Measurements from ENCODE around the gene BBOX1.
"Not testable (repeated sequence)": the region's sequence is repeated elsewhere in the genome, so short reads cannot be mapped to it uniquely, and the experiment has no call there.

BBOX1 gene

DNA sequence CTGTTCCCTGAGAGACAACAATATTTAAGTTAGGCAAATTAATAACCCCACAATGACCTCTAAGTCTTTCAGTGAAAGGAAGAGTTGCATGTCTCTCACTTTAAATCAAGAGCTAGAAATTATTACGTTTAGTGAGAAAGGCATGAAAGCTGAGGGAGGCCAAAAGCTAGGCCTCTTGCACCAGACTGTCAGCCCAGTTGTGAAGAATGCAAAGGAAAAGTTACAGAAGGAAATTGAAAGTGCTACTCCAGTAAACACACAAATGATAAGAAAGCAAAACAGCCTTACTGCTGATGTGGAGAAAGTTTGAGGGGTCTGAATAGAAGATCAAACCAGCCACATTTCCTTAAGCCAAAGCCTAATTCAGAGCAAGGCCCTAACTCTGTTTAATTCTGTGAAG is 45.0 kb downstream of the BBOX1 start:
- DNase-seq: no peak

DNA sequence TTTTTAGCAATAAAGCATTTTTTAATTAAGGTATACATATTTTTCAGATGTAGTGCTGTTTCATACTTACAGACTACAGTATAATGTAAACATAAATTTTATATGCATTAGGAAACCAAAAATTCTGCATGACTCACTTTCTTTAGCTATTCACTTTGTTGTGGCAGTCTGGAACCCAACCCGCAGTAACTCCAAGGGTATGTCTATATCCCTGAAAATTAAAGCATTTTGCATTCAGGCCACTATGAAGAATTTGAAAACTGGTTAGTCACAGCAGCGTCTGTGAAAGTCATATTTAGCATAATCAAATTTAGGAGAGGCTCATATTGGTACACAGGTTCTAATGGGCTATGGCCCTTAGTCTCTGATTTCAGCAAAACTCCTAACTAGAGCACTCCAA is 46.8 kb downstream of the BBOX1 start:
- DNase-seq: no peak

DNA sequence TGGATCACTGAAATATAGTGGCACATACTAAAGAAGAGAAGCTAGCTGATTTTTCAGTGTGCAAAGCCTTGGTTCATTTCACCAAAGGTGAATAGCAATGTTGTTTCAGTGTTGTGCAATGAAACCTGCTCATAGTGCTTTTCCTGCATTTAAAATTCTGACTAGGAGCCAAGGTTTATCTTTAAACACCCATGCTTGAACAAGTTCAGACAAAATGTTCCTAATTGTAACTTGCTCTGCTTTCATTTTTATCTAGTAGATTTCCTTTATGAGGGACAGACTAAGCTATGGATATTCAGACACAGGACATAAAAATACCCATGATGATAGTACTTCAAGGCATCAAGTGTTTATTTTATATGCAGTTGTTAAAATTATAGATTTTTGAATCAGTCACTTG is 47.7 kb downstream of the BBOX1 start:
- no peak for DNase-seq

DNA sequence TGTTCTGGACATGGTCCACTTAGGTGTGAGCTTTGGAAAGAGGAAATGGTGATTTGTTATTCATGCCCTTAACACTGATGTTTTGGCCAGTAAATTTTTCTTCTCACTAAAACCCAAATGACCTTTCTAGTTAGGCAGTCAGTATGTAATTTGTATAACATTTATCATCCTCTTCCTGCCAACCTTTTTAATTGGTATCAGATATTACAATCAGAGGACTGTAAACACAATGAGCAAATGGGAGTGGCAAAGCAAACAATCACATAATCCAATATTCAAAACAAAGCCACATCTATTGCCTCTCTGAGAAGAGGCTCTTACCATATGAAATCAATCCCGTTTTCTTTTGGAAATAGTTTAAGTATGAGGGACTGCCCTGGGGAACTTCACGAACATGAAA is 49.1 kb downstream of the BBOX1 start:
- no peak for DNase-seq

DNA sequence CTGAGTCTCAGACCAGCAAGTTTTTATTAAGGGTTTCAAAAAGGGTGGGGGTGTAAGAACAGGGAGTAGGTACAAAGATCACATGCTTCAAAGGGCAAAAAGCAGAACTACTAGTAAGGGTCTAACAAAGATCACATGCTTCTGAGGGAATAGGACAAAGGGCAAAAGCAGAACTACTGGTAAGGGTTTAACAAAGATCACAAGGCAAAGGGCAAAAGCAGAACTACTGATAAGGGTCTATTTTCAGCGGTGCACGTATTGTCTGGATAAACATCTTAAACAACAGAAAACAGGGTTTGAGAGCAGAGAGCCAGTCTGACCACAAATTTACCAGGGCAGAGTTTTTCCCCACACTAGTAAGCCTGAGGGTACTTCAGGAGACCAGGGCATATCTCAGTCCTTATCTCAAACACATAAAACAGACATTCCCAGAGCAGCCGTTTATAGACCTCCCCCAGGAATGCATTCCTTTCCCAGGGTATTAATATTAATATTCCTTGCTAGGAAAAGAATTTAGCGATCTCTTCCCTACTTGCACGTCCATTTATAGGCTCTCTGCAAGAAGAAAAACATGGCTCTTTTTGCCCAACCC is 49.8 kb downstream of the BBOX1 start:
- DNase-seq: not testable (repeated sequence)

GRCh38 chr11:27094120-27094519 is 53.5 kb downstream of the BBOX1 start:
- DNase-seq: no peak

GRCh38 chr11:27095059-27095458 is 54.4 kb downstream of the BBOX1 start:
- no peak for DNase-seq

GRCh38 chr11:27095887-27096286 is 55.3 kb downstream of the BBOX1 start:
- DNase-seq: no peak

- no peak for DNase-seq
Measured at GRCh38 chr11:27097551-27097950, 56.9 kb downstream of the BBOX1 start.

DNA sequence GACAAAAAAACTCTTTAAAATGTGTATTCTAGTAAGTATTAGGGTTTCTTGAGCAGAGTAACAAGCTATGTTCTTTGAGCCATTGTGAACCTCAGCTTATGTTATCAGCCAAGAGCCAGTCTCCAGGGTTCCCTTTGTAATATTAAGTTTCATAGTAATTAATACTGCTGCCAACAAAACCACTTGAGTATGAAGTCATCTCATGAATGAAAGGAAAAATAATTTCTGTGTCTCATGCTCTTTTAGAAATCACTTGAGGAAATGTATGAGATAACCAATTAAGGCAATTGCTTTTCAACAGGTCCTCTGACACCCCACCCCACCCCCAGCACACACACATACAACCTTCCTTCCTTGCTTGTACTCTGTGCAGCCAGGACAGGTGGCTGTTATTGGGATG is 59.9 kb downstream of the BBOX1 start:
- no peak for DNase-seq

- DNase-seq: no peak
Measured at GRCh38 chr11:27107548-27107947, 66.9 kb downstream of the BBOX1 start.

DNA sequence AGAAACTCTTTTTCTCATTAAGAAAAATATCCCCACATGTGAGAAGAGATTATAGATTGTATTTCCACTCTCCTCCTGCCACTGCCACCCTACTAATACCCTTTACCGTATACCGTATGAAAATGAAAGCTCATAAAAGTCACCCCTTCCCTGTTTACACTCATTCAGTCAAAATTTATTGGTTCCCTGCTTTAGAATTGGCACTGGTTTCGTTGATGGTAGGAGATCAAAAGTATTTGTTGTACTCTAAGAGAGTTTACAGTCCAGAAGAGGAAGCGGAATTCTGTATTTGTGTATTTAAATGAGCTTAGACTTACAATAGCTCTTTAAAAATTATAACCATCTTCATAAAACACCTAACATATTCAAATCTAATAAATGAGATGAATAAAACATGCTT is 68.2 kb downstream of the BBOX1 start:
- no peak for DNase-seq

DNA sequence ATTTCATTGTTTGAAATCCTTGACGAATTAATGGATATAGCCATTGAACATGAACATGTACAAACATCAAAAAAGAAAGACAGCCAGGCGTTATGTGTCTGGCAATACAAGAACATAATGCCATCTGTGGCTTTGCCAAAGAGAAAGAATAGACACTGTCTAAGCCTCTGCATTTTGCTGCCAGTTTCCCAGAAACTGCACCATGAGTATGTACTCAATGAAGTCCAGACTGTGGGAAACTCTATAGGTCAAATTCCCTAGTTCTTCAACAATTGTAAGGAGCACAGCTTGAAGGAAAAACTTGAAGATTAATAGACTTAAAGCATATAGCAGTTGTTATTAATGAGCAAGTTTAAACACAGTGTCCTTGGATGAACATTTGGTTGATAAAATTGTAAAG is 71.3 kb downstream of the BBOX1 start:
- DNase-seq: no peak

DNA sequence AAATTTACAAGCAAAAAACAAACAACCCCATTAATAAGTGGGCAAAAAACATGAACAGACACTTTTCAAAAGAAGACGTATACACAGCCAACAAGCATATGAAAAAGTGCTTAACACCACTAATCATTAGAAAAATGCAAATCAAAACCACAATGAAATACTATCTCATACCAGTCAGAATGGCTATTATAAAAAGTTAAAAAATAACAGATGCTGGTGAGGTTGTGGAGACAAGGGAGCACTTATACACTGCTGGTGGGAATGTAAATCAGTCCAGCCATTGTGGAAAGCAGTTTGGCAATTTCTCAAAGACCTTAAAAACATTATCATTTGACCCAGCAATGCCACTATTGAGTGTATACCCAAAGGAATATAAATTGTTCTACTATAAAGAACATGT is 72.3 kb downstream of the BBOX1 start:
- DNase-seq: no peak

DNA sequence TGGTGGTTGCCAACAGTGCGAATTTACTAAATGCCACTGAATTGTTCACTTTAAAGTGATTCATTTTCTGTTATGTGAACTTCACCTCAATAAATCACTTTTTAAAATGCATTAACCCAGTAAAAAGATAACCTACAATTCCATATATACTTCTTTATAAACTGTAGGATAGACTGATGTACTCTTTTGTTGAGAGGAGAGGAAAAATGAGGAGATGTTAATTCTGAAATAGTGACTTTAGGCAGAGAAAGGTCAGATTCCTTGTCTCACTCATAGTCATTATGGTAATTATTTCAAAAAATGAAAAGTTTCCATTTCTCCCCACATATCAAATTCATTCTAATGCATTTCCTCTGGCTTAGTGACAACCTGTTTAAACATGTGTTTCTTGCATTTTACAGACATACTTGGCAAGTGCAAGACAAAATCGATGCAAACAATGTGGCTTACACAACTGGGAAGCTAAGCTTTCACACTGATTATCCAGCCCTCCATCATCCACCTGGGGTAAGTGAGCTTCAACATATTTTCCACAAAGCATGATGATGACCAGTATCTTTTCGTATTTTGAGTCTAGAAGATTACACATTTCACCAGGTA is 74.5 kb downstream of the BBOX1 start:
- DNase-seq: no peak

DNA sequence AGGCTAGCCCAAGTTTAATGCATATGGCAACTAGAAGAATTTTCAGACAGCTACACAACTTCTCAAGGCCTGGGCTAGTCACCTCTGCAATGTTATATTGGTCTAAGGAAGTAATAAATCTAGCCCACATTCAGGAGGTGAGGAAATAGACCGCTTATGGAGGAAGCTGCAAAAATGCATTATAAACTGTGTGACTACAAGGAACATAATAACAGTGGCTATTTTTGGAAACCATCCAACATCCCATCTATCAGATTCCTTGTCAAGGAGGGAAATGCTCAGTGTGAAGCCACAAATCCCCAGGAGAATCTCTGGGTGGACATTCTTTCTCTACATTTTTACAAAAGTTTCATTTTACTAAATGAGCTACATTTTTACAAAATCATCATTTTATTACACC is 76.1 kb downstream of the BBOX1 start:
- DNase-seq: no peak

DNA sequence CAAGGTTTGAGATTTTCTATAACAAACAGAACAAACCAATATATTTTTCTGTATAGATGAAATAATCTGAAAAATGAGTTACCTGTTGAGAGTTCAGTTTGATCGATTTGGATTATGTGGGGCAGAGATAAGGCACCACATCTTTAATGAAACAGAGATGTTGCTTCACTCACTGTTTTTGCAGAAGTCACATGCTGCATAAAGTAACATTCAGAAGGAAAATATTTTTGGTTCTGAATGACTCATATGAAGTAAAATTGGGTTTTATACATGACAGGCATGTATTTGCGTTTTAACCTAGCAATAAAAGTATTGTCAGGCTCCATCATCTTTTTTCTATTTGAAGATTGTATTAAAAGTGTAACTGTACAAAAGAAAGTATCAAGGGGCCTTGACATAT is 77.8 kb downstream of the BBOX1 start:
- DNase-seq: no peak

DNA sequence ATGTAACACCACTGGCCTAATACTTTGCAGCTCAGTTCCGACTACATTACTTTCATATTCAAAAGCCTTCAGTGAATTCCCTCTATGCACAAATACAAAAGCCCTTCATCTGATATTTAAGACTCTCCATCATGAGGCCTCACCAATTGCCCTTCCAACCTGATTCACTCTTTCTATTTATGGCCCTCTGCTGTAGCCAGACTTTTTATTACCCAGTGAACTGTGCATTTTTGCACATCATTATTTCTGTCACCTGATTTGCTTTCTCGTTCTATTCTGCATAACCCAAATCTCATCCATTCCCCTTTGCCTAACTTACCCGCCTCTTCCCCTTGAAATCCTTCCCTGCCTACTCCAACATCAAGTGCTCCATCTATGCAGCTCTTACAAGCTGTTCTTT is 78.3 kb downstream of the BBOX1 start:
- no peak for DNase-seq

- no peak for DNase-seq
Measured at GRCh38 chr11:27119396-27119795, 78.8 kb downstream of the BBOX1 start.

DNA sequence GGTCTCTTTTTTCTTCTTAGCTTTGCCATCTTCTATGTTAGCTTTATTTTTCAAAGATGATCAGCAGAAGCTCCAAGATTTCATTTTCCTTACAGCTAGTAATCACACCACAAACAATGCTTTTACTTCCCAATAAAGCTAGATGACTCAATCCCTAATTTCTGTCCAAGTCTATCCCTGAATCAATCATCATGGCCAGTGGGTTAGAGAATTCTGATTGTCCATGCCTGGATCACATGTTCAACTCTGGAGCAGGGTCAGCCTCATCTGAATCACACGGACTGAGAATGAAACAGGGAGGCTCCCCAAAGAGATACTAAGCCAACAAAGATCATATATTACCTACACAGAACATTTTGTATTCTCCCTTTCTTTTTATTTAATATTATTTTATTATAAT is 79.6 kb downstream of the BBOX1 start:
- DNase-seq: no peak

DNA sequence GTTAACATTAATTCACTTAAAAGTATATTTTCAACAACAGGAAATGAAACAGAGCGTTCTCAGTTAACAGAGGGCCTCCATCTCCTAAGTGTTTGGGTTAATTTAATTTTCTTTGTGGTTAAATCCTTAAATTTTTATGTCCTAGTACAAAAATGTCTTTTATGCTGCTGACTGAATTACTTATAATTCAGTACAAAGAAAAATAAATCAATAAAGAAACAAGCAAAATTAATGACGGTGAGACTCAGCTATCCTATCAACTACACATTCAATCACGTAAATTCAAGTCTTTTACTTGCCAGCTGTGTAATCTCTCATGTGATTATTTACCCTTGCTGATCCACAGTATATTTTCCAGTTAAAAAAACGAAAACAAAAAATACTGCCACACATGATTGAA is 81.4 kb downstream of the BBOX1 start:
- DNase-seq: no peak

DNA sequence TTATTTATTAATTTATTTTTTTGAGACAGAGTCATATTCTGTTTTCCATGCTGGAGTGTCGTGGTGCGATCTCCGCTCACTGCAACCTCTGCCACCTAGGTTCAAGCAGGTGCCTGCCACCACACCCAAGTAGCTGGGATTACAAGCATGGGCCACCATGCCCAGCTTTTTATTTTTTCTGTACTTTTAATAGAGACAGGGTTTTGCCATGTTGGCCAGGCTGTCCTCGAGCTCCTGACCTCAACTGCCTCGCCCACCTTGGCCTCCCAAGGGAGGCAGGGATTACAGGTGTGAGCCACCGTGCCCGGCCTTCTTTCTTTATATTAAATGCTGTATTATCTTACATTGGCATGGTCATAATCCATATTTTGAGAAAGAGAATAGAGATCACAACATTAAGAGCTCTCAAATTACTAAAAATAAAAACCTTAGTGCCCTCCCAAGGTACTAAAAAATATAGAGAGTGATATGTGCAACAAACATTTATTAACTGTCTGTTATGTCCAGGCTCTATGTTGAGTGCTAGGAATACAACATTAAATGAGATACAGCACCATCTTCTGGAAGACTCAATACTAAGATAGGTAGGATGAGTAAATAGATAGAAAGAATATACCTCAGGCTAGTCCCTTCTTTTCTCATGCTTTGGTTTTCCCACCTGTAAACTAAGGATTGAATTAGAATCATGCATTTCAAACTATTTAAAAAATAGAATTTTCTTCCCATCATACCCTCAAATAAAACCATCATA is 84.1 kb downstream of the BBOX1 start:
- DNase-seq: no peak

GRCh38 chr11:27129686-27130085 is 89.1 kb downstream of the BBOX1 start:
- no peak for DNase-seq

DNA sequence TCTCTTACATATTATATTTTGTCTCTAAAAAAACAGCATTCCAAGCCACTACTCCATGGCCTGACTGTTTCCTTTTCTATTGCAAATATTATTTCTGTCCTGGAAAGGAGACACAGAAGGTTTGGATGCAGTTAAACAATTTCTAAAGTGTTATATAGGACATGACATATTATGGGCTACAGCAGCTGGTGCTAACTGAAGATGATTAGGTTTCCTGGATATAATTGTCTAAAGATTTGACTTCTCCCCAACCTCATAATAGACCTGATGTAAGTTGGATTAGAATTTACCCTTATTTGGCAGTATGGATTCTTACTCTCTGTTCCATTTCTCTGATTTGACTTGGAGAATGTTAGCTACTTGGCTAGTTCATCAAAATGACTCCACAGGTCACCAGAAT is 90.2 kb downstream of the BBOX1 start:
- no peak for DNase-seq

GRCh38 chr11:27135924-27136329 is 95.3 kb downstream of the BBOX1 start:
- not testable (repeated sequence) for DNase-seq
